ENCODE measurements around the gene ZNF451.

- TF ChIP-seq CTCF (IDR thresholded peaks at IDR 0.05; ENCODE audit: insufficient read depth, low read depth, low read length) = no peak
- TF ChIP-seq EZH2 (IDR thresholded peaks at IDR 0.05; ENCODE audit: insufficient read depth, low read length) = no peak
Observed at GRCh38 chr6:57116776-57117175, 26.8 kb downstream of the ZNF451 start.

Data from astrocyte (in vitro differentiated cells and primary cell).